Activated naive CD4-positive, alpha-beta T cell treated with anti-CD3 and anti-CD28 coated beads, Interleukin-2, amount 50 U/mL, for 72 hours (primary cell): ENCODE data around the gene THAP2. TPM values are rescaled to one million over a fixed set of nuclear protein-coding genes. Genes with fewer than 3 reads are reported as not detected.

Source experiments
- ATAC-seq, 2 donors: fragments of 150-1000 bp; cut with Tn5 transposase; 2 replicates each; pipeline ENCODE4 v1.10.0; 2021; ENCODE audit warnings: mild to moderate bottlenecking in 2 of 2, moderate library complexity in 2 of 2
- DNase-seq, 2 donors: peaks; one replicate each; pipeline ENCODE4 v3.0.0; 2021 to 2022; ENCODE audit warnings: low spot score in 2 of 2
- H3K27ac Mint-ChIP-seq, 2 donors: one replicate each; pipeline ENCODE4 v1.8.0; 2022; ENCODE audit warnings: mild to moderate bottlenecking in 2 of 2, mixed read lengths in 2 of 2
- H3K36me3 Mint-ChIP-seq, 2 donors: one replicate each; pipeline ENCODE4 v1.8.0; 2022; ENCODE audit warnings: mixed read lengths in 2 of 2
- H3K9me3 Mint-ChIP-seq, 2 donors: one replicate each; pipeline ENCODE4 v1.8.0; 2022; ENCODE audit warnings: mixed read lengths in 2 of 2
- total RNA-seq, 2 donors: library from RNA; stranded (reverse); gene quantifications; one replicate each; pipeline ENCODE4 v1.2.3, GENCODE V29; 2022

THAP2 gene
- total RNA-seq, 2 donors from 2014 or later = 7.2 to 7.8 TPM

GRCh38 chr12:71719647-71720370 is 55.7 kb downstream of the THAP2 start:
- ATAC-seq (no peak), DNase-seq (no peak)
- H3K27ac Mint-ChIP-seq = no peak overlapping the region
- peaks cover 0 to 2% of the 10 kb centered on the region in 2 donors for H3K36me3 Mint-ChIP-seq
- peaks cover 7 to 8% of the 10 kb centered on the region in 2 donors for H3K9me3 Mint-ChIP-seq

DNA sequence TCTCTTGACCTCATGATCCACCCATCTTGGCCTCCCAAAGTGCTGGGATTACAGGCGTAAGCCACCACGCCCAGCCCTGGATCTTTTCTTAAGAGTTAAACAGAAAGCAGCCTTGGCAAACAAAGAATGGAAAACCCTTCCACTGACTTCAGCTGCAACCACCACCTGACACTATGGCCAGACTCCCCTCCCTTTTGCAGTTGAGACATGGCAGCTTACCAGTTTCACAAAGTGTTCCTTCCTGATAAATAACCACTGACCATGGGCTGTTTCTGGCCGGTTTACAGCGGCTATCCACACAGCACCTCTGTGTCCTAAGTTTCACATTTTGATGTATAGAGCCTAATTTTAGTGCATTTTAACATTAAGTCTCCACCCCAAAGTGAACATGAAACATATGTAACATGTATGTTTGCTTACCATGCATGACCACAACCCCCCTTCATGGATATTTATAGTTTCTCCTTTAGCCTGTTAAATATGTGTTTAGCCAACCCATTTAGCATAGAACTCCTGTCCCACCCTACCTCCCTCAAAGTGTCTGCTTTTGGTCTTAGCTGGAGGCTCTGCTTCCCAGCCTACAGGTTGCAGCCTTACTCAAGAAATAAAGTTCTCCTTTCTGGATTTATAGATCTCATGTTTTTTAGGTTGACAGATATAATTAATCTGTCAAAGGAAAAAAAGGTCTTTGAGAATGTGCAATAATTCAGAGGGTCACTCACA is 57.8 kb downstream of the THAP2 start:
- Mint-ChIP-seq H3K9me3 (no peaks in the 10 kb centered on the region), H3K27ac (no peak overlapping the region), H3K36me3 (no peaks in the 10 kb centered on the region)
- ATAC-seq (no peak), DNase-seq (no peak)

DNA sequence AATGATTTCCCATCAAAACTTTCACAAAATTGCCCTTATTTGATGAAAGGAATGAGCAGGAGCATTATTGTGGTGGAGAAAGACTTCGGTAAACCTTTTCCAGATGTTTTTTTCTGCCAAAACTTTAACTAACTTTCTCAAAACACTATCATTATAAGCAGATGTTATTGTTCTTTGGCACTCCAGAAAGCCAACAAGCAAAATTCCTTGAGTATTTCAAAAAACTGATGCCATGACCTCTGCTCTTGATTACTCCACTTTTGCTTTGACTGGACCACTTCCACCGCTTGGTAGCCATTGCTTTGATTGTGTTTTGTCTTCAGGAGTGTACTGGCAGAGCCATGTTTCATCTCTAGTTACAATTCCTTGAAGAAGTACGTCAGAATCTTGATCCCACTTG is 60.9 kb downstream of the THAP2 start:
- ATAC-seq = no peak
- no peak for DNase-seq
- H3K36me3 Mint-ChIP-seq = no peaks in the 10 kb centered on the region

GRCh38 chr12:71726548-71726947 is 62.4 kb downstream of the THAP2 start:
- Mint-ChIP-seq H3K27ac (no peak overlapping the region), H3K9me3 (no peaks in the 10 kb centered on the region), H3K36me3 (no peaks in the 10 kb centered on the region)
- DNase-seq (no peak), ATAC-seq (no peak)

More for the DNA sequence above, 60.9 kb downstream of the THAP2 start:
- no peak overlapping the region for H3K27ac Mint-ChIP-seq
- H3K9me3 Mint-ChIP-seq = no peaks in the 10 kb centered on the region

- DNase-seq (no peak), ATAC-seq (no peak)
- Mint-ChIP-seq H3K9me3 (no peaks in the 10 kb centered on the region), H3K36me3 (no peaks in the 10 kb centered on the region), H3K27ac (no peak overlapping the region)
These were observed 63.9 kb downstream of the THAP2 start for GRCh38 chr12:71727958-71728357.

Other genes starting within 250 kb of the THAP2 start
- not detected for gene LGR5, start 224.5 kb upstream of the THAP2 start, total RNA-seq
- gene ZFC3H1, start 453 bp upstream of the THAP2 start, total RNA-seq = 10 to 100 TPM; 71.3 to 88.8 TPM
- 10 to 100 TPM; 13.7 to 15.1 TPM for gene TMEM19, start 21.8 kb downstream of the THAP2 start, total RNA-seq
- gene RAB21, start 90.6 kb downstream of the THAP2 start, total RNA-seq = 10 to 100 TPM; 62.6 to 88.4 TPM
- gene TBC1D15, start 175.5 kb downstream of the THAP2 start, total RNA-seq = 100 to 1,000 TPM in 1 of 2 donors, 10 to 100 TPM in 1; 70.9 to 152 TPM